HEK293 (cell line): Measurements from ENCODE around the gene PFN3.

Experiments used
- CTCF ChIA-PET: fragments of 350-600 bp; formaldehyde crosslinking; extraction: SDS; loops from one replicate; lab custom pipeline; 2021; ENCODE audit warnings: antibody characterized with exemption; lab: Yijun Ruan, JAX
- POLR2A ChIA-PET: fragments of 300-600 bp; formaldehyde crosslinking; extraction: SDS; loops from one replicate; lab custom pipeline; 2020; ENCODE audit warnings: antibody characterized with exemption, inconsistent platforms; lab: Yijun Ruan, JAX
- H3K27ac ChIP-seq: fragments of 200-500 bp; sonication (Bioruptor generic); 2 replicates; pipeline ENCODE4 v1.5.1; 2014; ENCODE audit warnings: low read depth, low read length, control low read depth, inconsistent platforms; ENCODE audit errors: extremely low read depth
- H3K36me3 ChIP-seq, 2 experiments: fragments of 200-500 bp in 1 of 2; sonication (Bioruptor generic) in 1 of 2; 1 replicate in 1 of 2; 2 replicates in 1 of 2; pipeline ENCODE4 v1.5.1; 2014 to 2017; ENCODE audit warnings: inconsistent platforms in 2 of 2, low read length in 2 of 2; ENCODE audit not compliant: control insufficient read depth in 2 of 2, insufficient read depth in 1 of 2
- H3K4me1 ChIP-seq: fragments of 200-500 bp; sonication (Bioruptor generic); 2 replicates; pipeline ENCODE4 v1.5.1; 2014; ENCODE audit warnings: mild to moderate bottlenecking, low read length, inconsistent platforms; ENCODE audit not compliant: control insufficient read depth, insufficient read depth
- H3K4me3 ChIP-seq: 2 replicates; pipeline ENCODE4 v1.5.1; 2011; ENCODE audit warnings: low read depth, mild to moderate bottlenecking, control low read depth, low read length, moderate library complexity
- H3K9me3 ChIP-seq: fragments of 200-500 bp; sonication (Bioruptor generic); 2 replicates; pipeline ENCODE4 v1.5.1; 2014; ENCODE audit warnings: low read depth, low read length, inconsistent platforms; ENCODE audit not compliant: control insufficient read depth, insufficient read depth
- HOXC10 ChIP-seq: sonication (generic); formaldehyde crosslinking; IDR thresholded peaks from 2 replicates; pipeline ENCODE4 v1.8.1; 2023; ENCODE audit warnings: mild to moderate bottlenecking, missing genetic modification reagents
- KLF10 ChIP-seq: fragments of 450-650 bp; IDR thresholded peaks from 2 replicates; pipeline ENCODE4 v1.5.1; 2018; ENCODE audit warnings: missing biosample characterization, mild to moderate bottlenecking, missing genetic modification characterization
- KLF16 ChIP-seq: fragments of 450-650 bp; formaldehyde crosslinking; IDR thresholded peaks from 2 replicates; pipeline ENCODE4 v1.5.1; 2017; ENCODE audit warnings: missing biosample characterization, missing genetic modification characterization
- OVOL3 ChIP-seq: fragments of 450-650 bp; formaldehyde crosslinking; IDR thresholded peaks from 2 replicates; pipeline ENCODE4 v1.5.1; 2016; ENCODE audit warnings: missing biosample characterization, missing genetic modification characterization
- PRDM1 ChIP-seq: fragments of 450-650 bp; formaldehyde crosslinking; IDR thresholded peaks from 2 replicates; pipeline ENCODE4; 2016; ENCODE audit warnings: missing biosample characterization, missing genetic modification characterization
- SETDB1 ChIP-seq: IDR thresholded peaks from one replicate; pipeline ENCODE4 v1.6.1; 2017; ENCODE audit warnings: mild to moderate bottlenecking, low read length, moderate library complexity, mixed read lengths; ENCODE audit not compliant: insufficient read length
- ZBTB17 ChIP-seq: fragments of 450-650 bp; formaldehyde crosslinking; IDR thresholded peaks from 2 replicates; pipeline ENCODE4 v1.5.1; 2016; ENCODE audit warnings: missing biosample characterization, missing genetic modification characterization
- ZBTB6 ChIP-seq: fragments of 450-650 bp; formaldehyde crosslinking; IDR thresholded peaks from 2 replicates; pipeline ENCODE4 v1.5.1; 2017; ENCODE audit warnings: missing biosample characterization, missing genetic modification characterization
- ZNF114 ChIP-seq: fragments of 450-650 bp; formaldehyde crosslinking; IDR thresholded peaks from 2 replicates; pipeline ENCODE4 v1.5.0; 2017; ENCODE audit warnings: missing biosample characterization, missing genetic modification characterization
- ZNF174 ChIP-seq: fragments of 450-650 bp; formaldehyde crosslinking; IDR thresholded peaks from 2 replicates; pipeline ENCODE4 v1.5.0; 2017; ENCODE audit warnings: missing biosample characterization, mild to moderate bottlenecking, missing genetic modification characterization
- ZNF175 ChIP-seq: fragments of 450-650 bp; formaldehyde crosslinking; IDR thresholded peaks from 2 replicates; pipeline ENCODE4 v1.5.1; 2016; ENCODE audit warnings: missing biosample characterization, missing genetic modification characterization
- ZNF266 ChIP-seq: fragments of 450-650 bp; formaldehyde crosslinking; IDR thresholded peaks from 2 replicates; pipeline ENCODE4 v1.5.1; 2016; ENCODE audit warnings: missing biosample characterization, missing genetic modification characterization, low read depth
- ZNF302 ChIP-seq: fragments of 450-650 bp; formaldehyde crosslinking; IDR thresholded peaks from 2 replicates; pipeline ENCODE4 v1.5.1; 2016; ENCODE audit warnings: missing biosample characterization, missing genetic modification characterization, low read depth
- ZNF394 ChIP-seq: fragments of 450-650 bp; formaldehyde crosslinking; IDR thresholded peaks from 2 replicates; pipeline ENCODE4 v1.5.1; 2016; ENCODE audit warnings: missing biosample characterization, missing genetic modification characterization, mild to moderate bottlenecking, moderate library complexity, borderline replicate concordance
- ZNF529 ChIP-seq: fragments of 450-650 bp; formaldehyde crosslinking; IDR thresholded peaks from 2 replicates; pipeline ENCODE4 v1.5.1; 2017; ENCODE audit warnings: missing genetic modification characterization, missing biosample characterization; ENCODE audit not compliant: insufficient replicate concordance
- ZNF548 ChIP-seq: fragments of 450-650 bp; formaldehyde crosslinking; IDR thresholded peaks from 2 replicates; pipeline ENCODE4 v1.5.1; 2016; ENCODE audit warnings: missing biosample characterization, missing genetic modification characterization
- ZNF558 ChIP-seq: fragments of 450-650 bp; formaldehyde crosslinking; IDR thresholded peaks from 2 replicates; pipeline ENCODE4 v1.5.1; 2016; ENCODE audit warnings: missing biosample characterization, missing genetic modification characterization
- ZNF623 ChIP-seq: fragments of 450-650 bp; formaldehyde crosslinking; IDR thresholded peaks from 2 replicates; pipeline ENCODE4 v1.5.1; 2016; ENCODE audit warnings: missing biosample characterization, missing genetic modification characterization
- ZNF785 ChIP-seq: fragments of 450-650 bp; formaldehyde crosslinking; IDR thresholded peaks from 2 replicates; pipeline ENCODE4 v1.5.1; 2016; ENCODE audit warnings: missing biosample characterization, missing genetic modification characterization
- ZXDB ChIP-seq: fragments of 450-650 bp; formaldehyde crosslinking; IDR thresholded peaks from 2 replicates; pipeline ENCODE4 v1.5.1; 2016; ENCODE audit warnings: missing biosample characterization, missing genetic modification characterization
- TF ChIP-seq, protein P1 (sequence below): fragments of 450-650 bp; formaldehyde crosslinking; IDR thresholded peaks from 2 replicates; pipeline ENCODE4 v1.5.1; 2017; ENCODE audit warnings: missing biosample characterization, missing genetic modification characterization
- TF ChIP-seq, protein P2 (sequence below): fragments of 450-650 bp; formaldehyde crosslinking; IDR thresholded peaks from 2 replicates; pipeline ENCODE4 v1.5.1; 2016; ENCODE audit warnings: missing biosample characterization, missing genetic modification characterization, borderline replicate concordance

The PFN3 gene

GRCh38 chr5:177389241-177390169 lies 11.0 kb downstream of the PFN3 start:
- Histone ChIP-seq H3K4me3 (no peak overlapping the region), H3K36me3 (no peaks in the 10 kb centered on the region), H3K27ac (no peak overlapping the region), H3K9me3 (no peaks in the 10 kb centered on the region), H3K4me1 (no peaks in the 10 kb centered on the region)
- POLR2A ChIA-PET, result interaction anchor here (0.6 to 4.4 kb wide), 4 partner anchors 10 to 66 kb away, joined by 3 to 20 read pairs (median 3); no protein-coding TSS in a partner anchor
- TF ChIP-seq KLF10 (no peak), PRDM1 (tag by site-specific recombination) (peak; percentile 48; the same call in 1 of the 2 replicates)
- CTCF ChIA-PET, result interaction anchor here (0.6 to 6.8 kb wide), 22 partner anchors 11 to 276 kb away, joined by 3 to 97 read pairs (median 4); partner anchors contain the start of genes GRK6, LMAN2 and PFN3

DNA sequence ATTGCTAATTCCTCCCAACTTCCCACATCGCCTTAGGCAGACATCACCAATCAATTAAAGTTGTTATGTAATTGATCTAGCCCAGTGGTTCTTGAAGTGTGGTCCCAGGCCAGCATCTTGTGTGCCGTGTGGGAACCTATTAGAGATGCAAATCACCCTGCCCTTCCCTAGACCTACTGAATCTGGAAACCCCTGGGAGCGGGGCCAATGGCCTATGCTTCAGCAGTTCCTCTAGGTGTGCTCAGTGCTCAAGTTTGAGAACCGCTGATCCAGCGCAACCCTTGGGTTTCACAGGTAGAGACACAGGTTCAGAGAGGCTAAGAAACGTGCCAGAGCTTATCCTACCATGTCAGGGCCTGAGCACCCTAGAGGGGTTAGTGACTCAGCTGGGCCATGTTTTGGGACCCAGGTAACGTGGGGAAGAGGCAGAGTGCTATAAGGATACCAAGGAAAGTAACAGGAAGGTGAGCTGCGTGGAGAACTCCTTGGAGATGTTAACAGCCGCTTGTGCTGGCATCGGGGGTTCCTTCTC lies 11.9 kb downstream of the PFN3 start:
- TF ChIP-seq ZNF548 (no peak), ZNF174 (tag by site-specific recombination) (no peak), ZBTB17 (peak; percentile 70), ZNF558 (tag by site-specific recombination) (no peak)
- ChIA-PET CTCF (interaction anchor here (0.6 to 6.8 kb wide), 12 partner anchors 10 to 275 kb away, joined by 3 to 97 read pairs (median 6); partner anchors contain the start of genes GRK6 and PFN3), POLR2A (interaction anchor here (0.6 kb wide), 1 partner anchor 9 kb away, joined by 3 read pairs; no protein-coding TSS in a partner anchor)
- H3K9me3 ChIP-seq, result no peaks in the 10 kb centered on the region
- no peaks in the 10 kb centered on the region for H3K36me3 ChIP-seq
- H3K4me3 ChIP-seq, result no peak overlapping the region
- H3K27ac ChIP-seq, result no peak overlapping the region
- H3K4me1 ChIP-seq, result no peaks in the 10 kb centered on the region

DNA sequence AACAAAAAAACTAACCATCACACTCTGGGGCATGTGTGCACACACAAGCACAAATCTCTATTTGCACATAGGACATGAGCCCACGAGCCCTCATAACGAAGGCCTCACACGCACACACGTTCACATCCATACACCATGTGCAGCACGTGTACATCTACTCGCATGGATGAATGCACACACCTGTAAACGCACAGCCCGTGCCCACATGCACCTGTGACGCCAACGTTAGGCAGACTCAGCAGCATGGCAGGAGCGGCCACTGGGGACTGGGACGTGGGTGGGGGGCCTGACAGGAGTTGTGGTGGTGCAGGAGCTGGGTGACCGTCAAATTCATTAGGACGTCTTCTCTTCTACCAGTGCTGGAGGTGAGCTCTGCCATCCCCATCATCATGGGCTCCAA lies 13.1 kb downstream of the PFN3 start:
- H3K27ac ChIP-seq, result no peak overlapping the region
- no peaks in the 10 kb centered on the region for H3K4me1 ChIP-seq
- H3K9me3 ChIP-seq, result no peaks in the 10 kb centered on the region
- TF ChIP-seq ZNF175 (no peak), HOXC10 (no peak), OVOL3 (tag by site-specific recombination) (no peak), ZNF529 (tag by site-specific recombination) (no peak), ZNF302 (tag by site-specific recombination) (no peak), ZNF394 (no peak), ZNF266 (tag by site-specific recombination) (no peak), KLF16 (no peak), ZXDB (no peak)
- TF ChIP-seq, protein P1, sequence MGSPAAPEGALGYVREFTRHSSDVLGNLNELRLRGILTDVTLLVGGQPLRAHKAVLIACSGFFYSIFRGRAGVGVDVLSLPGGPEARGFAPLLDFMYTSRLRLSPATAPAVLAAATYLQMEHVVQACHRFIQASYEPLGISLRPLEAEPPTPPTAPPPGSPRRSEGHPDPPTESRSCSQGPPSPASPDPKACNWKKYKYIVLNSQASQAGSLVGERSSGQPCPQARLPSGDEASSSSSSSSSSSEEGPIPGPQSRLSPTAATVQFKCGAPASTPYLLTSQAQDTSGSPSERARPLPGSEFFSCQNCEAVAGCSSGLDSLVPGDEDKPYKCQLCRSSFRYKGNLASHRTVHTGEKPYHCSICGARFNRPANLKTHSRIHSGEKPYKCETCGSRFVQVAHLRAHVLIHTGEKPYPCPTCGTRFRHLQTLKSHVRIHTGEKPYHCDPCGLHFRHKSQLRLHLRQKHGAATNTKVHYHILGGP (tag by site-specific recombination), result no peak
- POLR2A ChIA-PET, result no interaction called here
- CTCF ChIA-PET, result interaction anchor here (0.8 to 6.8 kb wide), 5 partner anchors 8 to 66 kb away, joined by 7 to 97 read pairs (median 39); partner anchors contain the start of gene PFN3
- no peak overlapping the region for H3K4me3 ChIP-seq
- no peaks in the 10 kb centered on the region for H3K36me3 ChIP-seq

GRCh38 chr5:177386542-177386941 lies 13.9 kb downstream of the PFN3 start:
- CTCF ChIA-PET, result interaction anchor here (0.6 to 1.6 kb wide), 3 partner anchors 8 to 16 kb away, joined by 4 to 10 read pairs (median 7); no protein-coding TSS in a partner anchor
- H3K9me3 ChIP-seq, result no peaks in the 10 kb centered on the region
- TF ChIP-seq ZNF114 (no peak), SETDB1 (no peak), ZNF785 (tag by site-specific recombination) (no peak), ZBTB6 (tag by site-specific recombination) (no peak), ZNF623 (tag by site-specific recombination) (no peak)
- TF ChIP-seq, protein P2, sequence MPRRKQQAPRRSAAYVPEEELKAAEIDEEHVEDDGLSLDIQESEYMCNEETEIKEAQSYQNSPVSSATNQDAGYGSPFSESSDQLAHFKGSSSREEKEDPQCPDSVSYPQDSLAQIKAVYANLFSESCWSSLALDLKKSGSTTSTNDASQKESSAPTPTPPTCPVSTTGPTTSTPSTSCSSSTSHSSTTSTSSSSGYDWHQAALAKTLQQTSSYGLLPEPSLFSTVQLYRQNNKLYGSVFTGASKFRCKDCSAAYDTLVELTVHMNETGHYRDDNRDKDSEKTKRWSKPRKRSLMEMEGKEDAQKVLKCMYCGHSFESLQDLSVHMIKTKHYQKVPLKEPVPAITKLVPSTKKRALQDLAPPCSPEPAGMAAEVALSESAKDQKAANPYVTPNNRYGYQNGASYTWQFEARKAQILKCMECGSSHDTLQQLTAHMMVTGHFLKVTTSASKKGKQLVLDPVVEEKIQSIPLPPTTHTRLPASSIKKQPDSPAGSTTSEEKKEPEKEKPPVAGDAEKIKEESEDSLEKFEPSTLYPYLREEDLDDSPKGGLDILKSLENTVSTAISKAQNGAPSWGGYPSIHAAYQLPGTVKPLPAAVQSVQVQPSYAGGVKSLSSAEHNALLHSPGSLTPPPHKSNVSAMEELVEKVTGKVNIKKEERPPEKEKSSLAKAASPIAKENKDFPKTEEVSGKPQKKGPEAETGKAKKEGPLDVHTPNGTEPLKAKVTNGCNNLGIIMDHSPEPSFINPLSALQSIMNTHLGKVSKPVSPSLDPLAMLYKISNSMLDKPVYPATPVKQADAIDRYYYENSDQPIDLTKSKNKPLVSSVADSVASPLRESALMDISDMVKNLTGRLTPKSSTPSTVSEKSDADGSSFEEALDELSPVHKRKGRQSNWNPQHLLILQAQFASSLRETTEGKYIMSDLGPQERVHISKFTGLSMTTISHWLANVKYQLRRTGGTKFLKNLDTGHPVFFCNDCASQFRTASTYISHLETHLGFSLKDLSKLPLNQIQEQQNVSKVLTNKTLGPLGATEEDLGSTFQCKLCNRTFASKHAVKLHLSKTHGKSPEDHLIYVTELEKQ (tag by site-specific recombination), result no peak

More at GRCh38 chr5:177386542-177386941, 13.9 kb downstream of the PFN3 start:
- Histone ChIP-seq H3K27ac (no peak overlapping the region), H3K36me3 (no peaks in the 10 kb centered on the region), H3K4me1 (no peaks in the 10 kb centered on the region), H3K4me3 (no peak overlapping the region)
- POLR2A ChIA-PET, result interaction anchor here (1.2 kb wide), 1 partner anchor 15 kb away, joined by 5 read pairs; no protein-coding TSS in a partner anchor
